ENCODE data around the gene VTI1A.

DNA sequence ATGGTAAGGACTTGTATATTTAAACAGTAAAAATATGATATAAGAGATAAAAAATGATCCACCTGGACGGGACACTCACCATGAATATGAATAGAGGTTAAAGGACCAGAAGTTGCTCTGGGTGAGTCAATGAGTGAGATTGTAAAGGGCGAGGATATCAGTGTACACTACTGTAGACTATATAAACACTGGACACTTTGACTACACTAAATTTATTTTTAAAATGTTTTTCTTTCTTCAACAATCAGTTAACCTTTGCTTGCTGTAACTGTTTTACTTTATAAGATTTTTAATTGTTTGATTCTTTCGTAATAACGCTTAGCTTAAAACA is 202.8 kb downstream of the VTI1A start:
- TF ChIP-seq EZH2 (optimal IDR thresholded peaks at IDR 0.05; ENCODE audit: low read depth, low read length), result no peak
- TF ChIP-seq, protein P1, sequence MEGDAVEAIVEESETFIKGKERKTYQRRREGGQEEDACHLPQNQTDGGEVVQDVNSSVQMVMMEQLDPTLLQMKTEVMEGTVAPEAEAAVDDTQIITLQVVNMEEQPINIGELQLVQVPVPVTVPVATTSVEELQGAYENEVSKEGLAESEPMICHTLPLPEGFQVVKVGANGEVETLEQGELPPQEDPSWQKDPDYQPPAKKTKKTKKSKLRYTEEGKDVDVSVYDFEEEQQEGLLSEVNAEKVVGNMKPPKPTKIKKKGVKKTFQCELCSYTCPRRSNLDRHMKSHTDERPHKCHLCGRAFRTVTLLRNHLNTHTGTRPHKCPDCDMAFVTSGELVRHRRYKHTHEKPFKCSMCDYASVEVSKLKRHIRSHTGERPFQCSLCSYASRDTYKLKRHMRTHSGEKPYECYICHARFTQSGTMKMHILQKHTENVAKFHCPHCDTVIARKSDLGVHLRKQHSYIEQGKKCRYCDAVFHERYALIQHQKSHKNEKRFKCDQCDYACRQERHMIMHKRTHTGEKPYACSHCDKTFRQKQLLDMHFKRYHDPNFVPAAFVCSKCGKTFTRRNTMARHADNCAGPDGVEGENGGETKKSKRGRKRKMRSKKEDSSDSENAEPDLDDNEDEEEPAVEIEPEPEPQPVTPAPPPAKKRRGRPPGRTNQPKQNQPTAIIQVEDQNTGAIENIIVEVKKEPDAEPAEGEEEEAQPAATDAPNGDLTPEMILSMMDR (IDR thresholded peaks at IDR 0.05; ENCODE audit: low read length), result no peak
- no peak for TF ChIP-seq EZH2phosphoT487 (IDR thresholded peaks at IDR 0.05; ENCODE audit: low read length)
